ENCODE data around the gene FGD2.

DNA sequence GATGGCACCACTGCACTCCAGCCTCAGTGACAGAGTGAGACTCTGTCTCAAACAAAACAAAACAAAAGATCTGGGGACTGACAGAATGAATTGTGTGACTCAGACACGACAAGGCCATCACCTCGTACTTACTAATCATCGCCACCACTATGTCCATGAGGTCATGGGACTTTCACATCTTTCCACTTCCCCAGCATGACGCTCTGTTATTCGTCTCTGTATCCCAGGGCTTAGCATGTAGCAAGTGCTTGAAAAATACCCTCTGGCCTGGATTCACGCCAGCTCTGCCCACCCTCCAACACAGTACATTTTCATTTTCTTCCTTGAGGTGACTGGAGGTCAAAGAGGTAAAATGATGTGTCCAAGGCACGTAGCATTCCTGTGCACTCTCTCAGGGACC is 27.8 kb downstream of the FGD2 start:
- TF ChIP-seq, protein P1, sequence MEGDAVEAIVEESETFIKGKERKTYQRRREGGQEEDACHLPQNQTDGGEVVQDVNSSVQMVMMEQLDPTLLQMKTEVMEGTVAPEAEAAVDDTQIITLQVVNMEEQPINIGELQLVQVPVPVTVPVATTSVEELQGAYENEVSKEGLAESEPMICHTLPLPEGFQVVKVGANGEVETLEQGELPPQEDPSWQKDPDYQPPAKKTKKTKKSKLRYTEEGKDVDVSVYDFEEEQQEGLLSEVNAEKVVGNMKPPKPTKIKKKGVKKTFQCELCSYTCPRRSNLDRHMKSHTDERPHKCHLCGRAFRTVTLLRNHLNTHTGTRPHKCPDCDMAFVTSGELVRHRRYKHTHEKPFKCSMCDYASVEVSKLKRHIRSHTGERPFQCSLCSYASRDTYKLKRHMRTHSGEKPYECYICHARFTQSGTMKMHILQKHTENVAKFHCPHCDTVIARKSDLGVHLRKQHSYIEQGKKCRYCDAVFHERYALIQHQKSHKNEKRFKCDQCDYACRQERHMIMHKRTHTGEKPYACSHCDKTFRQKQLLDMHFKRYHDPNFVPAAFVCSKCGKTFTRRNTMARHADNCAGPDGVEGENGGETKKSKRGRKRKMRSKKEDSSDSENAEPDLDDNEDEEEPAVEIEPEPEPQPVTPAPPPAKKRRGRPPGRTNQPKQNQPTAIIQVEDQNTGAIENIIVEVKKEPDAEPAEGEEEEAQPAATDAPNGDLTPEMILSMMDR (IDR thresholded peaks at IDR 0.05): no peak
- TF ChIP-seq POLR2AphosphoS5 (IDR thresholded peaks at IDR 0.05): no peak
- no peak for TF ChIP-seq POLR2A (IDR thresholded peaks at IDR 0.05)
